Measurements from ENCODE around the gene CHST15.

The CHST15 gene

DNA sequence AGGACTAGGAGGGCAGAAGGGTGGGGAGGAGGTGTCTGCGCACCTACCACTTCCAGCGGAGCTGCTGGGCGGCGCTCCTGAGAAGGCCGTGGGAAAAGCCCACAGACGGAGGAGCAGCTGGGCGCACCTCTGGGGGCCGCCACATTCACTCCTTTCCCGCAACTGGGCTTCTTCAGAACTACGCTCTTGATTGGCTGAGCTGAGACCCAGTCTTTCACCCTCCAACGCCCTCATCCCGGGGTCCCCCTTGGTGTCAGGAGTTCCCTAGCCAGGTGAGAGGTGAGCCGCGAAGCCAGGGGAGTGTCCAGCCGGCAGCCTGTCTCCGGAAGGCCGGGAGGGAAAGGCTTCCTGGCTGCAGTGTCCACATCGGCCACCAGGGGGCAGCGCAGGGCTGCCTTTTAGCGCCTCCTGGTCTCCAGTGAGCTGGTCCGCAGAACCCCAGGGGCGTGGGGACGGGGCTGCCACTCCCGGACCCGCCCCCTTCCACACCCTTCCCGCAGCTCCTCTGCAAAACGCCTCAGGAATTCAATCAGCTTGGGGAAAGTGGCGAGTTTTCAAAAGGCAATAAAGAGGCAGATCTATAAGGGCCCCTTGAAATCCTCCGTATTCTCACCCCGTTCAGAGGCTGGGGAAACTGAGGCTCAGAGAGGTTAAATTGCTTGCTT lies 98.8 kb downstream of the CHST15 start:
- DNase-seq = peak; percentile 84 to 87

DNA sequence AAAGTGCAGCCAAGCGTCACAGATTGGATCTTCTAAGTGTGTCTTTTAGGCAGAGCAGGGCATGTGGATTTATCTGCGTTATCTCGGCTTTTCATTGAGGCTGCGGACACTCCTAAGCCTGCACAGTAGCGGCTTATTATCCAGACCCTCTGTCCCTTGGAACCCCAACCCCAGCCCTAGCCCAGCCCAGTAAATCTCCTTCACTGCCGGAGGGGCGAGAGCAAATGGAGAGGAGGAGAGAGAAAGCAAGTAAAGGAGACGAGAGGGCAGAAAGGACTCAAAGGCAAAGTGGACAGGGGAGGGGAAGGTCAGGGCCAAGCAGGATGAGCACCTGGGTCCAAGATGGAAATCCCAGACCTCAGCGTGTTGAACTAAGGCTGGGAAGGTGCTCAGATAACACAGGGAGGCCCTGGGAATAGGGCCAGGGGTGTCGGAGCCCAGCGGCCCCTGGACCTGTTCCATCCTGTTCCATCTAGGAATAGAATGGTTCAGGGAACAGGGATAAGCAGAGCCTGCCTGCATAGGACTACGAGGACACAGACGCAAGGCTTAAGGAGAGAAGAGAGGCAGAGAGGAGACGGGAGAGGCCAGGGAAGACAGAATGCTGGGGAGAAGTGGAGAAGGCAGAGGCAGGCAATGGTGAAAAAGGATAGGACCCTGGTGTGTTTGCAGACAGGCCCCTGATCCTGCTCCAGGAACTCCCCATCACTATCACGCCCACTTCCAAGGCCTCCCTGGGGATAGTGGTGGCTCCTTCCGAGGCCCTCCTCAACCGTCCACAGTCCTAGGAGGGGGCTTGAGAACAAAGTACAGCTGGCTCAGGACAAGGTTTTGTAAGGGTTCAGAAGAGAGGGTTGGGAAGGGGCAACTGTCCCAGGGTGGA lies 99.6 kb downstream of the CHST15 start:
- DNase-seq = no peak

DNA sequence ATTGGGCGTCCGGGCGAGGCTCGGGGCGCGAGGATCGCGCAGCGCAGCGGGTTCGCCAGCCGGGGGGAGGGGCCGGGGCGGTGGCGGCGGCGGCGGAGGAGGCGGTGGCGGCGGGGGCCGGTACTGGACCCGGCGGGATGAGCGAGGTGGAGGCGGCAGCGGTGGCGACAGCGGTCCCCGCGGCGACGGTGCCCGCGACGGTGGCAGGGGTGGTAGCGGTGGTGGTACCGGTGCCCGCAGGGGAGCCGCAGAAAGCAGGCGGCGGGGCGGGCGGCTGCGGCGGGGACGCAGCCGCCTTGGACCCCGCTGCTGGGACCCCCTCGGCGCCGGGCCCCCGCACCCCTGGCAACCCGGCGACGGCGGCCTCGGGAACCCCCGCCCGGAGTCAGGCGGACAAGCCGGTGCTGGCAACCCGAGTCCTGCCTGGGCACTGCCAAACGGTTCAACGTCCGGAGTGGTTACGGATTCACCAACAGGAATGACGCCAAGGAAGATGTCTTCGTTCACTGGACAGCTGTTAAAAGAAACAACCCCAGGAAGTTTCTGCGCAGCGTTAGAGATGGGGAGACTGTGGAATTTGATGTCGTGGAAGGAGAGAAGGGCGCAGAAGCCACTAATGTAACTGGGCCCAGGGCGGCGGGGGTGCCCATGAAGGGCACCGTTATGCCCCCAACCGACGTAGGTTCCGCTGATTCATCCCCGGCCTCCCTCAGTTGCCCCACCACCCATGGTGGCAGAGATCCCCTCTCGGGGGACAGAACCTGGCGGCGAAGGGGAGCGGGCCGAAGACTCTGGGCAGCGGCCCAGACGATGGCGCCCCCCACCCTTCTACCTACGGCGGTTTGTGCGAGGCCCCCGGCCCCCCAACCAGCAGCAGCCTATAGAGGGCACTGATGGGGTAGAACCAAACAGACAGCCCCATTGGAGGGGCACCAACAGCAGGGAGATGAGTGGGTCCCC lies 101.5 kb downstream of the CHST15 start:
- DNase-seq = no peak

DNA sequence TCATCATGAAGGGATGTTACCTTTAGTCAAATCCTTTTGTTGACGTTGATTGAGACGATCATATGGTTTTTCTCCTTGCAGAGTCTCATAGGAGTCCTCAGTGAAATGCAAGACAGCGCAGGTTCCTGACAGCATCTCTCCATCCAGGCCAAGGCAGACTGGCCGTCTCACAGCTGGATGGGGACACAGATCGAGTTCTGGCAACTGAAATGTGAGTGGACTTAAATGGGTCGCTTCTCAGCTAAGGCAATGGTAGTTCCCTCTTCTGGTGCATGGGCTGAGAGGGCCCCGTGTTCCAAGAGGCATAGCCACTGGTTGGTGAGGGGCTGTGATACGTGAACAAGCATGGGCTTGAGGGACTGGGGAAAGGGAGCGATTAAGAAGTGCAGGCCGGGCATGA lies 102.5 kb downstream of the CHST15 start:
- DNase-seq = no peak

DNA sequence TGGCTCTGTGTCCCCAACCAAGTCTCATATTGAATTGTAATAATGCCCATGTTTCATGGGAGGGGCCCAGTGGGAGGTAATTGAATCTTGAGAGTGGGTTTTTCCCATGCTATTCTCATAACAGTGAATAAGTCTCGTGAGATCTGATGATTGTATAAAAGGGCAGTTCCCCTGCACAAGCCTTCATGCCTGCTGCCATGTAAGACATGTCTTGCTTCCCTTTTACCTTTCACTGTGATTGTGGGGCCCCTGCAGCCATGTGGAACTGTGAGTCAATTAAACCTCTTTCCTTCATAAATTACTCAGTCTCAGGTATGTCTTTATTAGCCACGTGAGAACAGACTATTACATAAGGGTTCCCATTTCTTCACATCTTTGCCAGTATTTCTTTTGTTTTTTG lies 104.7 kb downstream of the CHST15 start:
- no peak for DNase-seq

DNA sequence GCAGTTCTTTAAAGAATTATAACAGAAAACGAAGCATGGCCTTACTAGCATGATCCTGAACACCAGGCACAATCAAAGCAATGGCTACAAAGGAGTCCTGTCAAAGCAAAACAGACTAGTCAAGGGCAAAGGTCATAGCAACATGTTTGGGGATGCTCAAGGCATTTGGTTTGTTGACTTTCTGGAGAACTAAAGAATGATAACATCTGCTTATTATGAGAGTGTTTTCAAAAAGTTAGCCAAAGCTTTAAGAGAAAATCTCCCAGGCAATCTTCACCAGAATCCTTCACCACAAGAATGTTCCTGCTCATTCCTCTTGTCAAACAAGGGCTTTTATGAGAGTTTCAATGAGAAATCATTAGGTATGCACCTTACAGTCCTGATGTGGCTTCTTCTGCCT lies 106.7 kb downstream of the CHST15 start:
- DNase-seq = no peak

DNA sequence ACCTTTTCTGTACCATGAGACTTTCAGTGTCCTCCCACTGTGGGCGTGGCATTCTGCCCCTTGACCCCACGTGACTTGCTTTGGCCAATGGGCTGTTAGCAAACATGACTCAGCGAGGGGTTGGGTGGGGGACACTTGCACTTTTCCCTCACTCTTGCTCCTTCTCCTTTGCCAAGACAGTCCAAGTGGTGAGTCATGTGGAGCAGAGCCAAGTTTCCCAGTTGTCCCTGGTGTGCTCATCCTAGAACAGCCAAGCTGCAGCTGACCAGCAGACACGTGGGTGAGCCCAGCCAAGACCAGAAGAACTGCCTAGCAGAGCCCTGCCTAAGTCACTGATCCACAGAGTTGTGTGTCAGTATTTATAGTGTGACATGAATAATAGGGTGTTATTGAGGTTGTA lies 119.0 kb downstream of the CHST15 start:
- DNase-seq = no peak

DNA sequence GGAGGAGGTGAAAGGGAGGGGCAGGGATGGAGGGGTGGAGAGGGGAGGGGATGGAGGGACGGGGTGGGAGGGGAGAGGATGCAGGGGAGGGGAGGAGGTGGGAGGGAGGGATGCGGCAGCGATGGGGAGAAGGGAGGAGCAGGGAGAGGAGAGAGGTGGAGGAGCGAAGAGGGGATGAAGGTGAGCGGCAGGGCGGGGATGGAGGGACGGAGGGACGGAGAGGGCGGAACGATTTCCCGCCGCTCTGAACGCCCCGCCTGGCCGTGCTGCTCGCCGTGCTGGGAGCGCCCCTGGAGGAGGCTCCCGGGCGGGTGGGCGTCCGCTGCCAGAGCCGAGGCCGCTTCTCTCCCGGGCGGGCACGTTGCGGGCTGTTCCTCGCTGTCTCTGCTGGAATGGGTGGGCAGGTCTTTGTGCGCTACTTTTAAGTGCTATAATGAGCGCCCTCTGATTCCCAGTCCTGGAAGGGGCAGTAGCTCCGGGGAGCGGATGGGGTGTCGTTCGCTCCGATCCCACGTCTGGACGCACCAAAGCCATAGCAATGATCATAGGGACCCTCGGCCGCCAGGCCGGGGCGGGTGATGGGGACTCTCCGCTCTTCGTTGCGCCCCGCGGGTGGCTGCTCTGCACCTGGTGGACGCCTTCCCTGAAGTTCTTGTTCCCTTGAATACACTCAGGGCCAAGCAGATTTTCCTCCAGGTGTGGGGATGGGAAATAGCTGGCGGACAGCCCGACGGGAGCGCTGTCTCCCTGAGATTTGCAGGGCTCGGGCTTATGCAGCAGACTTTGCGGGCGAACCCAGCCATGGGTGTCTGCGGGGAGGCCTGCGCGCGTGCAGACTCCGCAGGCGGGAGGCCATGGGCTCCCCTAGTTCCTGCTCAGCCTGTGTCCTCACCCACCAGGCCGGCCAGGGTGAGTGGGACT lies 120.7 kb downstream of the CHST15 start:
- no peak for DNase-seq

DNA sequence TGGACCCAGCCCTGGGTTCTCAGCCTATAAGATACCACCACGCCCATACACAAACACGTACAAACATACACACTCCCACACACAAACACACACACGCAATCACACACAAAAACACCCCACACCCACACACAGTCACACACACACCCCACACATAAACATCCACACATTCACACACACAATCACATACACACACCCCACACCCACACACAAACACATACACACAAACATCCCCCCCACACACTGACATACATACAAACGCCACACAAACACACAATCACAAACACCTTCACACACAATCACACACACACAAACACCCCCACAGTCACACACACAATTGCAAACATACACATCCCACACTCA lies 122.5 kb downstream of the CHST15 start:
- DNase-seq = no peak

DNA sequence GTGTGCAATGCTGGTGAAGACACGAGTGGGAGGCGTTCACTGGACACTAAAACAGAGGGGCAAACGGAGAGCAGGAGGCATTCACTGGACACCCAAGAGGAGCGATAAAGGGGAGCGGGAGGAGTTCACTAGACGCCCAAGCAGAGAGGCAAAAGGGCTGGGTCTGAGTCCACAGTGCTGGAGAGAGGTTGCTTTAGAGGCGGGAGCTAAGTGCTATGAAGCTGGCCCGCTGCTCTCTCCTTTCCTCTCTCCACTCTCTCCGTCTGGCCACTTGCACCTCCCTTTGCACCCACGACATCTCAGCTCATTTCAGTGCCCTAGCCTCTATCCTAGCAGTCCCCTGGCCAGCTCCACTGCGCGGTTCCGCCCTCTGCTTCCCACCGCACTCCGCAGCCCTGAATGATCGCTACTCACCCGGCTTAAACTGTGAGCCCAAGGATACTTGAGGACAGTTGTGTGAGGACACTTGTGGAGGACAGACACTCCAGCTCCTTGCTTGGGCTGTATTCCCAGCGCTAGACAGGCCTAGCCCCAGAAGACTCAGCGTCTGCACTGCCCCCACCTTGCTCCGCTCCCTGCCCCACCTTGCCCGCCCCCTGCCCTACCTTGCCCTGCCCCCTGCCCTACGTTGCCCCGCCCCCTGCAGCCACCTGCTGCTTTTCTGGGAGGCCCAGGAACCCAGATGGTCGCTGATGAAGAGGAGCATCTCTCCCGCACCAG lies 123.0 kb downstream of the CHST15 start:
- DNase-seq = no peak

DNA sequence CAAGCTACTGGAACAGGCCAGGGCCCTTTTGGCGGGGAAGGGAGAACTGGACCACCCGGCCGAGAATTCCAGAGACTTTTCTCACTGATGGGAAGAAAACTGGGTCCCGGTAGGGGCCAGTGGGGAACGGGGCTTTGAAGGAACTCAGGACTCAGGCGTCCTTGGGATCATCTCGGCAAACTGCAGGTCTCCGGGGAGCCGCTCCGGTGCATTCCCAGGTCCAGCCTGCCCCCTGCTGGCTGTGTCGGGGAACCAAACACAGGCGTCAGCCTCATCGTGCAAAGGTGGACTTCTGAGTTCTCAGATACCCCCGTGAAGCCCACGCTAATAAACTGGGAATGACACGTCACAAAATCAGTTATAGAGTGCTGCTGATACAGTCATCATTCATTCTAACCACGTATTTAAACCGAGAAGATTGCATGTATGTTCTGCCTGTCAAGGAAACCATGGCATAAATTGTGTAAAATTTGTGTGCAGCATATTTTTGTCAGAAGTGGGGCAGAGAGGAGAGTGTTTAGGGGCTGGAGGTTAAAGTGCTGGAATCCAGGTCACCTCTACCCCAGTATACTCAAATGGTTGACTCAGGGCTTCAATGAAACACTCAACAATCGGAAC lies 125.7 kb downstream of the CHST15 start:
- DNase-seq = peak; percentile 68 to 70

DNA sequence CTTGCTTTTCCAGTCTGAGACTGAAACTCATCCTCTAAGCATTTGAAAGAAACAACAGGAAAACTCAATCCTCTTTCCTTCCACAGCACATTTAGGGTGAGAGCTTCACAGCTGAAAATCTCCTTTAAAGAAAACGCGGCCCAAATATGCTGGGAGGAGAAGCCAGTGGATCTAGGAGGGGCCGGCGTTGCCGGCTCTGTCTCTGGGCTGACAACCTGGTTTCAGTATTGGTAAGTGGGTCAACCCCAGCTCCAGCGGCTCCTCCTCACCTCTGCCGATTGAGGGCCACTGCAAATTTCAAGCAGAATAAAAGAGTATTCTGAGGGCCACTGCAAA lies 126.5 kb downstream of the CHST15 start:
- DNase-seq = no peak

DNA sequence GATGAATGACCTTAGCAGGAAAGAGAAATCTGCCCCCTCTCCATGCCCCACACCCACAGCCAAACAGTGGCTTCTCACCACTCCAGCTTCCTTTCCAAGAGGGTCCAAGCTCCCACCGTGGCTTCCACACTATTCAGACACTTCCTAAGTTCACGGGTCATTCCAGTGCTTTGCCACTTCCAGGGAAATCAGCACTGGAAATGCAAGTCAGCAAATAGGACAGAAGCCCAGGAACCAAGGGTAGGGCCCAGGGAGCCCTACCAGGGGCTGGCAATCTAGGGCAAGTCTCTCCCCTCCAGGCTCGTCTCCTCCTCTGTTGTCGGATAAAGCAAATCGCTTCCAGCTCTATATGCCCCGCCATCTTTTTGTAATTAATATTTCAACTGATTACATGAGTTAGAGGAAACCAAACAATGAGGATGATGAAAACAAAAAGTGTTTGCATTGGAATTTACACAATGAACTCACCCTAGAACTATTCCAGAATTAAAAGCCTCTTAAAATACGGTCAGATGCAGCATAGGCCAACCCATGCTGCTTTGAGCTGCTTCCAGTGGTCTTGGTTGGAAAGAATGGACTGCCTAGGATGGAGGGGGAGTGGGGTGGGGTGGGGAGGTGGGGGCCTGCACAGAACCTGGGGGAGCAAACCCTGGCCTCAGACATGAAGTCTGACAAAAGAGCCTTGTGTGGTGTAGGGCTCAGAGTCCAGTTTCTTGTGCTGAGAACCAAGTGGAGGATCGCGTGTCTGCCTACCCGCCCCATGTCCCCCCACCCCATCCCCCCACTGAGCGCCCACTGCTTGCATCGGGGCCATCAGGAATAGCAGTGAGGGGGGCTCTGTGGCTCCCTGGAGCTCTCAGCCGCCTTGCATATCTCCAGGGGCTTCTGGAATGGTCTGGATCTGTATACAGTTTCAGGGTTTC lies 127.2 kb downstream of the CHST15 start:
- no peak for DNase-seq

DNA sequence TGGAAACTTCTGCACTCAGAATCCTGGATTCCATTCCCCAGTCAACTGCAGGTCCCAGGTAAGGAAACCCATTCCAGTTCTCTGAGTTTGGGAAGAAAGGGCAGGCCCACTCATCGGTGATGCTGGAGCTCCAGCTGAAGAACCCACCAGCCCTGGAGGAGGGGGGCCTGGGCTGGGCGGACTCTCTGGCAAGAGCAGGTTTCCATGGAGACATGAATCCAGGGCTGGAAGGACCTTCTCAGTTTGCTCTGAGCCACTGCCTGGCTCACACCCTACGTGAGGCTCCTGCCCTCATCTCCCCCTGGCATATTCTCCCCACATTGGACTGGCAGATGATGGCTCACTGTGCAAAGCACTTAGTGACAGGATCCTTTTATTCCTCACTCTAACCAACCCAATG lies 128.4 kb downstream of the CHST15 start:
- DNase-seq = no peak

DNA sequence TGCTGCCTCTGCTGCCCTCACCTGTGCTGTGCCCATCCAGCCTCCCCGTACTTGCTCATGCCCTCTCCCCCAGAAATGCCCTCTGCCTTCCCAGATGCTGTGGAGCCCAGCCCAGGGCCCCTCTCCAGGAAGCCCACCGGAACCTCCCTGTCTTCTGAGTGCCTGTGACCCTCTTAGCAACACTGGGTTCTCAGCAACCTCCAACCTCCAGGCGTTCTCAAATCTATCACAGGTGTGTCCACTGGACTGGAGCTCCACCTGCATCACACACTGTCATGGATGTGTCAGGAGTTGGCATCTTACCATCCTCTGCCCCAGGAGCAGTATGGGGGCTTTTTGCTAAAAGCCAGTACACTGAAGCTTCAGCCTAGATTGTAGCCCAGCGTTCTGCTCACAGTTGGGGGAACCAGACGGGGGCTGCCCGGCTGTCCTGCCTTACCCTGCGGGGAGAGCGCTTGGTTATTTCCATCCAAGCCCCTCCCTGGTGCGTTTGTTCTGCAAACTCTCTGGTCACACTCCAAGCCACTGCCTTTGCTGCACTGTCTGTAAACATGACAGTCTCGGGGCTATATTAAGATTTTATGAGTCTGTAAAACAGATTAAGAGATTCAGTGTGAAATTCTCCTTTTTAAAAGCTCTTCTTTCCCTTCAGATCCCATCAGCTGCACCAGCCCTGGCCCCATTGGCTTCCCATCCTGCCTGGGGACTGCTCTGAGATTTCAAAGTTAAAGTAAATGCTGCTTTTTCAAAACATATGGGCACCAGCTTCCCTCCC lies 130.5 kb downstream of the CHST15 start:
- no peak for DNase-seq

DNA sequence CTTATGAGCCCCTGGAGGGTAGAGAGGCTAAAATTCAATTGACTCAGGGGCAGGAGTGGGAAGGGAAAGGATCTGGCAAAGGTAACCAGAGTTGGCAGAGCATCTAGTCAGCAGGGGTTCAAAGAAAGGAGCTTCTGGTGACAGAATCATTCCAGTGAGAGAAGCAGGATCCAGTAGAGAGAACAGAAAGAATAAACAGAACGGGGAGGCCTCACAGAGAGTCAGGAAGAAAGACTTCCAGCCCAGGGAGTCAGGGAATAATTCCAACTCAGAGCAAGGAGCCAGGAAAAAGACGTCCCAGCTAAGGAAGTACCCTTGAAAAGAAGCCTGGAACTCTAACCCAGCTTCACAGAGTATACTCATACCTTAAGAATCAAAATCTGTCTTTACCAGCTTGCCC lies 135.2 kb downstream of the CHST15 start:
- DNase-seq = no peak
